Neural progenitor cell (in vitro differentiated cells): ENCODE results near the gene SPATA21.

Experiments used
- CTCF ChIP-seq: fragments of 200-600 bp; sonication (generic); IDR thresholded peaks from 2 replicates; pipeline ENCODE4 v1.5.1; 2017; ENCODE audit warnings: antibody characterized with exemption, mild to moderate bottlenecking
- EZH2 ChIP-seq: fragments of 200-600 bp; sonication (generic); IDR thresholded peaks from 2 replicates; pipeline ENCODE4 v1.6.1; 2017; ENCODE audit warnings: antibody characterized with exemption, mild to moderate bottlenecking, moderate library complexity

GRCh38 chr1:16369821-16370220, 67.4 kb downstream of the SPATA21 start:
- TF ChIP-seq CTCF (no peak), EZH2 (no peak)
